ENCODE results near the gene LIN7B. TPM values are rescaled to one million over a fixed set of nuclear protein-coding genes. Genes with fewer than 3 reads are reported as not detected.

The LIN7B gene
- total and polyA plus RNA-seq, 2 of the 8 experiments (the other 6 are each of a cell fraction or from before 2014, with no cell fraction given): 4.1 to 4.2 TPM

- Histone ChIP-seq H2BK20ac (ENCODE audit: low read length) (no peak overlapping the region), H3K4me2 (ENCODE audit: insufficient read depth in 1 of 2, low read depth in 2 of 2, low read length in 2 of 2) (peak overlapping the region; percentile 57 to 71)
- CTCF ChIA-PET (ENCODE audit: partially characterized antibody): interaction anchor here (0.6 to 1.7 kb wide), 12 partner anchors 14 to 1498 kb away, joined by 3 to 6 read pairs (median 3); partner anchors contain the start of gene KCNA7
Measured at GRCh38 chr19:49125025-49125731, 11.0 kb downstream of the LIN7B start.

More at GRCh38 chr19:49125025-49125731, 11.0 kb downstream of the LIN7B start:
- WGBS, 2 experiments (ENCODE audit: extremely low coverage in 1 of 2, insufficient coverage in 1 of 2, insufficient read length in 1 of 2, insufficient replicate concordance in 2 of 2, low coverage in 1 of 2, low lambda C conversion rate in 2 of 2, missing lambda C conversion rate in 1 of 2): 40% methylated on average over 15 of the region's 23 CpGs; no CpG with 5 or more reads in 1 of the 2 experiments
- Histone ChIP-seq H3K27me3 (replicated peaks in 1 of 4; ENCODE audit: control insufficient read depth in 3 of 4, extremely low read depth in 1 of 4, insufficient read depth in 3 of 4, low read length in 3 of 4) (peaks cover 7 to 10% (median 10%) of the 10 kb centered on the region in 4 experiments), H3K14ac (ENCODE audit: insufficient read length) (no peak overlapping the region), H4K5ac (ENCODE audit: insufficient read length, low read depth, low read length) (no peak overlapping the region), H3K9ac (replicated peaks in 1 of 4; ENCODE audit: extremely low read depth in 1 of 4, low read depth in 3 of 4, low read length in 3 of 4) (no peak overlapping the region), H2BK5ac (ENCODE audit: low read depth, low read length) (no peak overlapping the region), H2AK5ac (ENCODE audit: low read depth, low read length) (no peak overlapping the region), H3K56ac (replicated peaks; ENCODE audit: insufficient read length, low read depth, low read length) (no peak overlapping the region), H3K4me3 (ENCODE audit: extremely low read depth in 1 of 4, insufficient read depth in 2 of 4, low read depth in 3 of 4, low read length in 4 of 4) (peak overlapping the region in 3 of 4 experiments; percentile 15 to 54 (median 15); a peak in 4 of 8 replicates), H3K79me1 (ENCODE audit: low read depth, low read length) (no peaks in the 10 kb centered on the region), H4K8ac (ENCODE audit: extremely low read depth, insufficient read depth, low read length) (no peak overlapping the region), H3K4me1 (replicated peaks in 1 of 4; ENCODE audit: control insufficient read depth in 3 of 4, insufficient read depth in 4 of 4, low read length in 3 of 4) (peaks cover 0 to 15% (median 8%) of the 10 kb centered on the region in 4 experiments; a peak in 6 of 7 replicates), H3K36me3 (ENCODE audit: control insufficient read depth in 2 of 4, insufficient read depth in 4 of 4, low read length in 3 of 4) (no peaks in the 10 kb centered on the region; a peak in 1 of 8 replicates), H3K27ac (ENCODE audit: low read depth, low read length) (no peak overlapping the region), H4K91ac (replicated peaks; ENCODE audit: insufficient read length, low read length) (no peak overlapping the region), H2BK120ac (replicated peaks; ENCODE audit: low read depth, low read length) (no peak overlapping the region), H3K23me2 (ENCODE audit: low read depth, low read length) (peaks cover 9% of the 10 kb centered on the region), H3K18ac (ENCODE audit: extremely low read depth, low read length) (no peak overlapping the region), H2AFZ (ENCODE audit: low read length) (peak overlapping the region; percentile 96), H2BK12ac (ENCODE audit: low read depth, low read length) (peak overlapping the region; percentile 39; the same call in 1 of the 2 replicates), H2BK15ac (ENCODE audit: low read length) (0 out of 2 replicates have a peak overlapping the region, but pooled peaks have one; percentile 1), H3K79me2 (ENCODE audit: control insufficient read depth in 1 of 2, insufficient read depth in 2 of 2, low read length in 2 of 2) (no peaks in the 10 kb centered on the region), H4K20me1 (replicated peaks in 1 of 2; ENCODE audit: control insufficient read depth in 1 of 2, insufficient read depth in 2 of 2, low read length in 2 of 2) (peaks cover 0 to 4% of the 10 kb centered on the region in 2 experiments), H3K9me3 (ENCODE audit: insufficient read depth in 2 of 2, low read depth in 1 of 2, low read length in 1 of 2) (no peaks in the 10 kb centered on the region), H3K4ac (replicated peaks; ENCODE audit: insufficient read length, low read depth, low read length) (no peak overlapping the region), H3K23ac (ENCODE audit: insufficient read length) (no peak overlapping the region)
- TF ChIP-seq TAF1 (IDR thresholded peaks at IDR 0.05; ENCODE audit: low read depth, low read length) (peak; percentile 36; the same call in 1 of the 2 replicates), E2F6 (IDR thresholded peaks at IDR 0.05) (0 out of 2 replicates have a peak, but pooled peaks have one; percentile 14), SP1 (IDR thresholded peaks at IDR 0.05; ENCODE audit: low read depth, low read length) (0 out of 2 replicates have a peak, but pooled peaks have one; percentile 50), NANOG (IDR thresholded peaks at IDR 0.05; ENCODE audit: insufficient read depth, low read depth, low read length, poor library complexity, severe bottlenecking) (no peak)
- POLR2A ChIA-PET (ENCODE audit: partially characterized antibody): interaction anchor here (0.7 to 3.6 kb wide), 6 partner anchors 11 to 249 kb away, joined by 3 to 13 read pairs (median 6); partner anchors contain the start of gene LIN7B
- DNase-seq (ENCODE audit: low read depth in 1 of 2, low spot score in 2 of 2) (peak in 1 of 2 experiments; percentile 78), FAIRE-seq (no peak)
